Karpas-422 (cell line): ENCODE measurements around the gene KRT34. TPM values are rescaled to one million over a fixed set of nuclear protein-coding genes. Genes with fewer than 3 reads are reported as not detected.
"Not testable (repeated sequence)": the region's sequence is repeated elsewhere in the genome, so short reads cannot be mapped to it uniquely, and the experiment has no call there.

ENCODE experiments used
- DNase-seq: peaks from one replicate; pipeline ENCODE4 v3.0.0-alpha.2; 2015
- H2AFZ ChIP-seq: fragments of 200-600 bp; sonication (generic); 2 replicates; pipeline ENCODE4 v1.6.1; 2014; ENCODE audit warnings: antibody characterized with exemption, low read length, mixed read lengths
- H3K27ac ChIP-seq: fragments of 200-600 bp; sonication (generic); 2 replicates; pipeline ENCODE4 v1.5.1; 2014; ENCODE audit warnings: mild to moderate bottlenecking, low read length, moderate library complexity
- H3K27me3 ChIP-seq: fragments of 200-600 bp; sonication (generic); 2 replicates; pipeline ENCODE4 v1.6.1; 2014; ENCODE audit warnings: low read length, mixed read lengths
- H3K36me3 ChIP-seq: fragments of 200-600 bp; sonication (generic); 2 replicates; pipeline ENCODE4 v1.6.1; 2014; ENCODE audit warnings: low read length, mixed read lengths; ENCODE audit not compliant: insufficient read depth
- H3K4me1 ChIP-seq: fragments of 200-600 bp; sonication (generic); 2 replicates; pipeline ENCODE4 v1.6.1; 2014; ENCODE audit warnings: mild to moderate bottlenecking, low read length, mixed read lengths
- H3K4me2 ChIP-seq: fragments of 200-600 bp; sonication (generic); 2 replicates; pipeline ENCODE4 v1.6.1; 2014; ENCODE audit warnings: low read length, low read depth, mild to moderate bottlenecking; ENCODE audit not compliant: poor library complexity, severe bottlenecking
- H3K4me3 ChIP-seq: fragments of 200-600 bp; sonication (generic); 2 replicates; pipeline ENCODE4 v1.5.1; 2014; ENCODE audit warnings: mild to moderate bottlenecking, antibody characterized with exemption, low read length, mixed read lengths
- H3K79me2 ChIP-seq: fragments of 200-600 bp; sonication (generic); 2 replicates; pipeline ENCODE4 v1.6.1; 2014; ENCODE audit warnings: mild to moderate bottlenecking, low read length, mixed read lengths
- H3K9ac ChIP-seq: fragments of 200-600 bp; sonication (generic); 2 replicates; pipeline ENCODE4 v1.6.0; 2014; ENCODE audit warnings: low read length
- H3K9me2 ChIP-seq: fragments of 200-600 bp; sonication (generic), shearing (Covaris generic); replicated peaks from 2 replicates; pipeline ENCODE4 v1.6.0; 2014; ENCODE audit warnings: mild to moderate bottlenecking, low read length, moderate library complexity; ENCODE audit not compliant: insufficient read depth
- H3K9me3 ChIP-seq: fragments of 300-700, 200-600 bp; sonication (generic); 2 replicates; pipeline ENCODE4 v1.6.1; 2014; ENCODE audit warnings: low read length, mixed read lengths
- H4K20me1 ChIP-seq: fragments of 200-600 bp; sonication (generic); 2 replicates; pipeline ENCODE4 v1.6.1; 2014; ENCODE audit warnings: mild to moderate bottlenecking, antibody characterized with exemption, low read length, low read depth; ENCODE audit not compliant: insufficient read depth
- total RNA-seq: library from RNA; depleted of rRNA; stranded (reverse); fragments of >200 nt; shearing (Covaris generic); gene quantifications from 2 replicates; pipeline ENCODE4 v1.2.3, GENCODE V29; 2014; ENCODE audit warnings: low replicate concordance

KRT34 gene
- total RNA-seq, 1 experiment from 2014 or later: not detected

DNA sequence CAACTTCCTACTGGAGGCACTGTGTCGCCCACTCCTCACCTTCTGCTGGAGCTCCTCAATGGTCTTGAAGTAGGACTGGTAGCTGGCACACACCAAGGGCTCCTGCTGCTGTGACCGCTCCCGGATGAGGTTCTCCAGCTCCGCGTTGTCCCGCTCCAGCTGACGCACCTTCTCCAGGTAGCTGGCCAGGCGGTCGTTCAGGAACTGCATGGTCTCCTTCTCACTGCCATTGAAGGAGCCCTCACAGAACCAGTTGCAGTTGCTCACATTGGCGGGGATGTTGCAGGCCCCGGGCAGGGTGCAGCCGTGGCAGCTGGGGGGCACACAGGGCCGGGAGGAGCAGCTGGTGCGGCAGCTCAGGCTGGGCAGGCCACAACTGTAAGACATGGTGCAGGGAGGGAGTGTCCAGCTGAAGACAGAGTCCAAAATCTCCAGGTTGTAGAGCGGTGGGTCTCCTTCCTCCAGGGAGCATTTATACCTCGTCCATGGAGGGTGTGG lies 31.7 kb downstream of the KRT34 start, which contains the start of gene KRT33A:
TSS of gene KRT33A (minus strand) at position 448 of the 498 bp plus-strand sequence. CDS start at position 387, 61 bp downstream.
- H3K79me2 ChIP-seq, H3K4me1 ChIP-seq, H3K27me3 ChIP-seq, H3K9me3 ChIP-seq, H3K9ac ChIP-seq, H3K27ac ChIP-seq, H3K4me3 ChIP-seq, H4K20me1 ChIP-seq, H3K36me3 ChIP-seq, DNase-seq, H3K9me2 ChIP-seq, H2AFZ ChIP-seq, H3K4me2 ChIP-seq: not testable (repeated sequence)

- Histone ChIP-seq H3K4me2 (no peak overlapping the region), H3K9me2 (no peaks in the 10 kb centered on the region), H3K9me3 (no peaks in the 10 kb centered on the region), H3K4me3 (no peak overlapping the region), H3K79me2 (no peaks in the 10 kb centered on the region), H3K9ac (no peak overlapping the region), H3K27me3 (no peaks in the 10 kb centered on the region), H3K27ac (no peak overlapping the region), H3K36me3 (no peaks in the 10 kb centered on the region), H2AFZ (no peak overlapping the region), H3K4me1 (no peaks in the 10 kb centered on the region), H4K20me1 (no peaks in the 10 kb centered on the region)
- DNase-seq: no peak
Measured at GRCh38 chr17:41347869-41348760, 34.0 kb downstream of the KRT34 start.

DNA sequence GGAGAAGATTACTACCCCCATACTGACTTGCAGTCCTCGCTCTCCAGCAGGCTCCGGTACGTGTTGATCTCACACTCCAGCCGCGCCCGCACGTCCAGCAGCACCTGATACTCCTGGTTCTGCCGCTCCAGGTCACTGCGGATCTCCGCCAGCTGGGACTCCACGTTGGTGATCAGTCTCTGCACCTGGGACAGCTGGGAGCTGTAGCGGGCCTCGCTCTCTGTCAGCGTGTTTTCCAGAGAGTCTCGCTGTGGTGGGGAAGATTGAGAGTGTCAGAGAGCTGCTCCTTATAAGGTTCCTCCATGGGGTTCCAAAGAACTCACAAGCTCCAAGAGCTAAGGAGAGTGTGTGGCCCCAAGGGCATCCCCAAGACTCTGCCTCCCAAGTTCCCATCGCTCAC lies 35.7 kb downstream of the KRT34 start:
- DNase-seq, H3K9me3 ChIP-seq, H3K9ac ChIP-seq, H3K4me3 ChIP-seq, H3K79me2 ChIP-seq, H3K36me3 ChIP-seq, H3K9me2 ChIP-seq, H3K4me1 ChIP-seq, H3K27ac ChIP-seq, H2AFZ ChIP-seq, H3K4me2 ChIP-seq, H3K27me3 ChIP-seq, H4K20me1 ChIP-seq: not testable (repeated sequence)

GRCh38 chr17:41345992-41346391 lies 36.1 kb downstream of the KRT34 start:
- no peak for DNase-seq
- Histone ChIP-seq H2AFZ (no peak overlapping the region), H3K79me2 (no peaks in the 10 kb centered on the region), H3K9me3 (peaks cover 4% of the 10 kb centered on the region; the same call in 1 of the 2 replicates), H4K20me1 (no peaks in the 10 kb centered on the region), H3K4me2 (no peak overlapping the region), H3K4me3 (no peak overlapping the region), H3K27me3 (no peaks in the 10 kb centered on the region), H3K4me1 (no peaks in the 10 kb centered on the region), H3K36me3 (no peaks in the 10 kb centered on the region), H3K27ac (no peak overlapping the region), H3K9ac (no peak overlapping the region), H3K9me2 (no peaks in the 10 kb centered on the region)

DNA sequence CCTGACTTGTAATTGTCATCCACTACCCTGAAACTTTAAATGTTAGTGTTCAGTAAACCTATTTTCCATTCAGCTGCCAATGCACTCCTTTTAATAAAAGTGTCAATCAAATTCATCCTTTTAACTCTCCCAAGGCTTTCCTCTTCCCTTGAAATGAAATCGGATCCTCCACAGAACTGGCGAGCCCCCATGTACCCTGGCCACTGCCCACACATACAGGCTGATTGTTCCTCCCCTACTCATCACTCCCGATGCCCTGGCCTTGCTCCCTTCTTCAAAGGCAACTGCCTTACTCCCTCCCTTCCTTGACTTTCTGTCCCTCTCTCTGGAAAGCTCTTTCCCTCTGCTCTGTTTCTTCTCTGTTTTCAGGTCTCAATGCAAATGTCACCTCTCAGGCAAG lies 39.1 kb downstream of the KRT34 start:
- H3K4me2 ChIP-seq: no peak overlapping the region
- no peak overlapping the region for H3K9ac ChIP-seq
- no peaks in the 10 kb centered on the region for H3K4me1 ChIP-seq

DNA sequence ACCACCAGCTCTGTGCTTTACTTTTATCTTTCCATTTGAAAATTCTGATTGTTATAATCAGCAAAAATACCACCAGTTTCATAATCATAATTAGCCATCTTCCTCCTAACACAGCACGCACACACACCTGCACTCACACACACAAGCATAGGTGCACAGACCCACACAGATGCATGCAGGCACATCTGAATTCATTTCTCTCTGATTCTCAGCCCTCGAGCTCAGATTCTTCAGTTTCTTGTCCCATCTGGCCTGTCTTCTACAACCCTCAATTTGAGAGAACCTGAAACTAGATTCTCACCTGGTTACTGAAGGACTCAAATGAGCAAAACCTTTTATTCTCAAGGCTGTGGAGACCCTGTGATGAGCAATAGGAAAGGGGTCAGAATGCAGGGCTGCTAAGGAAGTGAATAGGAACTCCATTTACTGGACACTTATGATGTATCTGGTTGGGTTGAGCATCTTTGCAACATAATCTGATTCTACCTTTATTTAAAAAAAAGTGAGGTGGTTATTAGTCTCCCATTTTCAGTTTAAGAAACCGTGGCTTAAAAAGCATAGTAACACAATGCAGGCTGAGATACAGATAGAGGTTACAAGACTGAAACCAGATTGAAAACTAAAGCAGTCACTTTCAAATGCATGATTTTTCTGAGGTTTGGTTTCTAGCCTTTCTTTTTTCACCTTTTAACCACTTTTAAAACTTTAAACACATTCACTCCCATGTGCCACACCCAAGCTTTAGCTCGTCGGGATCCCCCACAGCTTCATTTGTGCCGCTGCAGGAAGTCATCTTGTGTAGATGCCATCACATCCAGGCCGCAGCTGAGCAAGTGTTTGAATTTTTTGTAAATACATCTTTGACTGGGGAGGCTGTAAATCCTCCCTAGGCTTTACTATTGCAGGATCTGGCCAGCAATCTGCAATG lies 40.9 kb downstream of the KRT34 start:
- H3K4me3 ChIP-seq: no peak overlapping the region
- H3K4me2 ChIP-seq: no peak overlapping the region
- no peak overlapping the region for H2AFZ ChIP-seq
- H3K79me2 ChIP-seq: no peaks in the 10 kb centered on the region
- no peaks in the 10 kb centered on the region for H3K4me1 ChIP-seq
- no peak overlapping the region for H3K9ac ChIP-seq
- H3K27ac ChIP-seq: no peak overlapping the region
- no peaks in the 10 kb centered on the region for H4K20me1 ChIP-seq
- peaks cover 4% of the 10 kb centered on the region; the same call in 1 of the 2 replicates for H3K9me3 ChIP-seq
- H3K36me3 ChIP-seq: no peaks in the 10 kb centered on the region
- no peaks in the 10 kb centered on the region for H3K27me3 ChIP-seq
- H3K9me2 ChIP-seq: no peaks in the 10 kb centered on the region
- no peak for DNase-seq

More for the DNA sequence above, 39.1 kb downstream of the KRT34 start:
- Histone ChIP-seq H3K27ac (no peak overlapping the region), H3K36me3 (no peaks in the 10 kb centered on the region), H3K9me2 (no peaks in the 10 kb centered on the region), H3K4me3 (no peak overlapping the region), H3K9me3 (peaks cover 4% of the 10 kb centered on the region; the same call in 1 of the 2 replicates), H4K20me1 (no peaks in the 10 kb centered on the region), H3K79me2 (no peaks in the 10 kb centered on the region), H2AFZ (no peak overlapping the region), H3K27me3 (no peaks in the 10 kb centered on the region)
- DNase-seq: no peak

- no peak overlapping the region for H3K9ac ChIP-seq
- no peak overlapping the region for H2AFZ ChIP-seq
- no peaks in the 10 kb centered on the region for H4K20me1 ChIP-seq
- H3K4me3 ChIP-seq: no peak overlapping the region
- peaks cover 4% of the 10 kb centered on the region; the same call in 1 of the 2 replicates for H3K9me3 ChIP-seq
- H3K79me2 ChIP-seq: no peaks in the 10 kb centered on the region
- no peak overlapping the region for H3K4me2 ChIP-seq
- no peaks in the 10 kb centered on the region for H3K4me1 ChIP-seq
- no peaks in the 10 kb centered on the region for H3K9me2 ChIP-seq
- no peak for DNase-seq
- H3K27ac ChIP-seq: no peak overlapping the region
- no peaks in the 10 kb centered on the region for H3K27me3 ChIP-seq
- no peaks in the 10 kb centered on the region for H3K36me3 ChIP-seq
Measured at GRCh38 chr17:41340494-41340893, 41.6 kb downstream of the KRT34 start.
